Small intestine (tissue), 7 donors: Measurements from ENCODE around the gene PTPRN. TPM values are rescaled to one million over a fixed set of nuclear protein-coding genes. Genes with fewer than 3 reads are reported as not detected.
"Not testable (repeated sequence)": the region's sequence is repeated elsewhere in the genome, so short reads cannot be mapped to it uniquely, and the experiment has no call there.

ENCODE experiments used
- DNase-seq, 2 donors: peaks; one replicate each; pipeline versions ENCODE4 v3.0.0 to v3.0.0-alpha.2; 2013
- FAIRE-seq: peaks from 2 replicates; lab custom pipeline; 2012; peaks lifted over from hg19 to GRCh38; lab: Jason Lieb, UNC
- H3K27ac ChIP-seq, 3 donors: one replicate each; pipeline ENCODE4 v1.5.1; 2013; ENCODE audit warnings: low read length in 2 of 3, mild to moderate bottlenecking in 2 of 3, control low read depth in 1 of 3, inconsistent platforms in 1 of 3, low read depth in 1 of 3, moderate library complexity in 1 of 3
- H3K27me3 ChIP-seq, 3 donors: one replicate each; pipeline ENCODE4 v1.6.1; 2013; ENCODE audit warnings: low read length in 3 of 3, inconsistent platforms in 1 of 3; ENCODE audit not compliant: control insufficient read depth in 3 of 3, insufficient read depth in 3 of 3
- H3K36me3 ChIP-seq, 3 donors: one replicate each; pipeline ENCODE4 v1.6.1; 2013; ENCODE audit warnings: low read length in 3 of 3, inconsistent platforms in 1 of 3, low read depth in 1 of 3, mild to moderate bottlenecking in 1 of 3, moderate library complexity in 1 of 3; ENCODE audit not compliant: control insufficient read depth in 3 of 3, insufficient read depth in 2 of 3
- H3K4me1 ChIP-seq, 3 donors: one replicate each; pipeline ENCODE4 v1.6.1; 2013; ENCODE audit warnings: low read length in 2 of 3, inconsistent platforms in 1 of 3, low read depth in 1 of 3, mild to moderate bottlenecking in 1 of 3, moderate library complexity in 1 of 3; ENCODE audit not compliant: control insufficient read depth in 3 of 3, insufficient read depth in 2 of 3
- H3K4me3 ChIP-seq, 3 donors: one replicate each; pipeline ENCODE4 v1.5.1; 2013; ENCODE audit warnings: low read length in 3 of 3, control low read depth in 1 of 3, inconsistent platforms in 1 of 3, low read depth in 1 of 3, mild to moderate bottlenecking in 1 of 3, moderate library complexity in 1 of 3
- H3K9me3 ChIP-seq, 2 donors: one replicate each; pipeline ENCODE4 v1.6.1; 2013; ENCODE audit warnings: low read depth in 1 of 2, low read length in 1 of 2; ENCODE audit not compliant: control insufficient read depth in 2 of 2, insufficient read depth in 1 of 2
- WGBS, 3 donors: extraction: QIAGEN DNeasy Blood & Tissue Kit; methylation state at CpG; one replicate each; pipeline ENCODE4 v1.1.7; 2013; 5-methylcytosine and 5-hydroxymethylcytosine counted together
- polyA plus RNA-seq, 4 donors: library from polyadenylated mRNA; stranded (reverse) in 3 of 4; unstranded in 1 of 4; fragments of 200-250 nt in 3 of 4; fragments of 120-200 nt in 1 of 4; gene quantifications; one replicate each; pipeline versions ENCODE4 v1.2.1 to v1.2.3, GENCODE V29; 2013
- donor health status: healthy with polysubstance abuse.
- donor health status: control.
- donor health status: control.
- donor health status: Bipolar disorder and iron deficiency.
- donor health status: healthy.

PTPRN gene
- polyA plus RNA-seq, 4 donors = 1.6 to 9.4 (median 4.1) TPM; not detected in 1

- peaks cover 0 to 9% (median 0%) of the 10 kb centered on the region in 3 donors for H3K27me3 ChIP-seq
- H3K36me3 ChIP-seq = no peaks in the 10 kb centered on the region
- FAIRE-seq (no peak), DNase-seq (no peak)
- WGBS, 3 donors = 69 to 73% (median 71%) methylated on average over 4 of the region's 4 CpGs
- no peak overlapping the region for H3K4me3 ChIP-seq
- no peaks in the 10 kb centered on the region for H3K4me1 ChIP-seq
- no peak overlapping the region for H3K27ac ChIP-seq
- H3K9me3 ChIP-seq = no peaks in the 10 kb centered on the region
Measured at GRCh38 chr2:219323434-219323833, 14.2 kb upstream of the PTPRN start.

DNA sequence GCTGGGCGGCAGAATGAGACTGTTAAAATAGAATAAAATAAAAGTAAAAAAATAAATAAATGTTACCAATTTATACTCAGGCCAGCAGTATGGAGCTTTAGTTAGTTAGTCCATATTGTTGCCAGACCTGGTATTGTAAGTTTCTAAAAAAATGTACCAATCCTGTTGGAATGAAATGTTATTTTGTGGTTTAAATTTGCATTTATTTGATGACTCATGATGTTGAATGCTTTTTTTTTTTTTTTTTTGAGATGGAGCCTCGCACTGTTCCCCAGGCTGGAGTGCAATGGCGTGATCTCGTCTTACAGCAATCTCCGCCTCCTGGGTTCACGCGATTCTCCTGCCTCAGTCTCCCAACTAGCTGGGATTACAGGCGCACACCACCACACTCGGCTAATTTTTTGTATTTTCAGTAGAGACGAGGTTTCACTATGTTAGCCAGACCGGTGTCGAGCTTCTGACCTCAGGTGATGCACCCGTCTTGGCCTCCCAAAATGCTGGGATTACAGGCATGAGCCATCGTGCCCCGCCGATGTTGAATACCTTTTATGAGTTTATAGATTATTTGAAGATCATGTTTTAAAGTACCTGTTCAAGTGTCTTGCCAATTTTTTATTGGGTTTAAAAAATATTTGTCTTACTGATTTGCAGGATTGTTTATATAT lies 5.7 kb upstream of the PTPRN start:
- H3K9me3 ChIP-seq = no peaks in the 10 kb centered on the region
- no peak overlapping the region for H3K27ac ChIP-seq
- FAIRE-seq = no peak
- H3K36me3 ChIP-seq = no peaks in the 10 kb centered on the region
- no peak overlapping the region for H3K4me3 ChIP-seq
- DNase-seq = no peak
- H3K27me3 ChIP-seq = peaks cover 0 to 7% (median 5%) of the 10 kb centered on the region in 3 donors
- no peaks in the 10 kb centered on the region for H3K4me1 ChIP-seq
- WGBS, 3 donors = 90 to 92% (median 91%) methylated on average over 16 of the region's 16 CpGs

DNA sequence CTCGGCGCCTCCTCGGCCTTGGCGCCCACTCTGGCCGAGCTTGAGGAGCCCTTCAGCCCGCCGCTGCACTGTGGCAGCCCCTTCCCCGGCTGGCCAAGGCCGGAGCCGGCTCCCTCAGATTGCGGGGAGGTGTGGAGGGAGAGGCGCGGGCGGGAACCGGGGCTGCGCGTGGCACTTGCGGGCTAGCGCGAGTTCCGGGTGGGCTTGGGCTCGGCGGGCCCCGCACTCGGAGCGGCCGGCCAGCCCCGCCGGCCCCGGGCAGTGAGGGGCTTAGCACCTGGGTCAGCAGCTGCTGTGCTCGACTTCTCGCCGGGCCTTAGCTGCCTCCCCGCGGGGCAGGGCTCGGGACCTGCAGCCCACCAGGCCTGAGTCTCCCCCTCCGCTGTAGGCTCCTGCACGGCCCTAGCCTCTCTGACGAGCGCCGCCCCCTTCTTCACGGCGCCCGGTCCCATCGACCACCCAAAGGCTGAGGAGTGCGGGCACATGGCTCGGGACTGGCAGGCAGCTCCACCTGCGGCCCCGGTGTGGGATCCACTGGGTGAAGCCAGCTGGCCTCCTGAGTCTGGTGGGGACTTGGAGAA lies 3.6 kb upstream of the PTPRN start:
- not testable (repeated sequence) for H3K9me3 ChIP-seq, DNase-seq, FAIRE-seq, H3K4me3 ChIP-seq, H3K36me3 ChIP-seq, H3K27ac ChIP-seq, H3K4me1 ChIP-seq
- WGBS, 3 donors = 87 to 94% (median 94%) methylated on average over 44 to 49 of the region's 49 CpGs
- H3K27me3 ChIP-seq = peaks cover 0 to 26% (median 16%) of the 10 kb centered on the region in 3 donors

DNA sequence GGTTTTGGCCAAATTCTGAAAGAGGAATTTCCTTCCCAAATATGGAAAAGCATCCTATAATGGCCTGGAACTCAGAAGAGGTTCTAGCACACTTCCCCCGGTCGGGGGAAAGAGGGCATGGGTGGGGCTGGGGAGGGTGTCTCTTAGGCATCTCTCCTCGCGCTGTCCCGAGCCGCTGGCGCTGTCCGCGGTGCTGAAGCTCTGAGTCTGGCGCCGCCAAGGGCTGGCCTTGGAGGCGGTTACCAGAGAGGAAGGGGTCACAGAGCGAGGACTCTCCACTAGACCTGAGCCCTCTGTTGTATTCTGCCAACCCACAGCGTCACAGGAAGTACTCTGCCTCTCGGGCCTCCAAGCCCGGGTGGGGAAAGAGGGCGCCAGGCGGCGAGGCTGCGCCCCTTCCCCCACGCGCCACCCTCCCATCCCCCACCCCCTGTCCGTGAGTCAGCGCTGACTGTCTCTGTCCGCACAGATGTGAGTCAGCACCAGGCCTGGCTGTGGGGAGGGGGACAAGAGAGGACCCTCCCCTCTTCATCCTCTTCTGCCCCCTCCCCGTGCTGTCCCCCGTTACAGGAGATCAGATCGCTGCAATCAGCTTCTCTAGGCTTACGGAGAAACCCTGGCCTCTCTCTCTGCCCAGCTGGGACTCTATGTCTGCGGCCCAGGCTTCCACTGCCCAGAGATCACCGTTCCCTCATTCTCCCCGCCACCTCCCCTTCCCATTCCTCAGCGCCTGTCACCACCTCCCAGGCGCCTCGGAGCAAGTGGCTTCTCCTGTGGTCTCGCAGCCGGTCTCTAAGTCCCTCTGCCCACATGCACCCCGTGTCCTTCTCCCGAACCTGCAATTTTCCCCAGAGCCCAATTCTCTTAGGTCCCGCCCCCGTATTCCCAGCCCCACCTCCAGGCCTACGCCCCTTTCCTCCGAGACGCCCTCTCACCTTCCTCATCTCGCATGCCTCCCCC lies 779 bp downstream of the PTPRN start:
- peaks cover 0 to 45% (median 16%) of the 10 kb centered on the region in 3 donors for H3K27me3 ChIP-seq
- WGBS, 3 donors = 5 to 10% (median 9%) methylated on average over 22 to 45 of the region's 45 CpGs

DNA sequence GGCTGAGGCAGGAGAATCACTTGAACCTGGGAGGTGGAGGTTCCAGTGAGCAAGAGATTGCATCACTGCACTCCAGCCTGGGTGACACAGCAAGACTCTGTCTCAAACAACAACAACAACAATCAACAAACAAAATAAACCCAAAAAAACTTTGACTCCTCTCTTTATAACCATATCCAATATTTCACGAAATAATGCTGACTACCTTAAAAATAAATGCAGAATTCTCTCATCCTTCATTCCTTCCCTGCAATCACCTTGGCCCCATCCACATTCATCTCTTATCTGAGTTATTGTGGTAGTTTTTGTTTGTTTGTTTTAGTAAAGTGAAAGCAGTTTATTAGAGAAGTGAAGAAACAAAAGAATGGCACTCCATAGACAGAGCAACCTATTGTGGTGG lies 3.2 kb downstream of the PTPRN start:
- 72 to 84% (median 76%) methylated on average over 1 of the region's 1 CpG for WGBS, 3 donors
- no peaks in the 10 kb centered on the region for H3K4me1 ChIP-seq
- no peaks in the 10 kb centered on the region for H3K36me3 ChIP-seq
- H3K27ac ChIP-seq = no peak overlapping the region
- FAIRE-seq (no peak), DNase-seq (no peak)
- H3K9me3 ChIP-seq = no peaks in the 10 kb centered on the region
- H3K4me3 ChIP-seq = no peak overlapping the region
- peaks cover 0 to 67% (median 16%) of the 10 kb centered on the region in 3 donors for H3K27me3 ChIP-seq

More for the DNA sequence above, 779 bp downstream of the PTPRN start:
- no peak overlapping the region for H3K4me3 ChIP-seq
- FAIRE-seq (no peak), DNase-seq (peak; percentile 45 to 80)
- no peaks in the 10 kb centered on the region for H3K9me3 ChIP-seq
- H3K36me3 ChIP-seq = no peaks in the 10 kb centered on the region
- H3K4me1 ChIP-seq = no peaks in the 10 kb centered on the region
- peak overlapping the region in 1 of 3 donors; percentile 22 for H3K27ac ChIP-seq

DNA sequence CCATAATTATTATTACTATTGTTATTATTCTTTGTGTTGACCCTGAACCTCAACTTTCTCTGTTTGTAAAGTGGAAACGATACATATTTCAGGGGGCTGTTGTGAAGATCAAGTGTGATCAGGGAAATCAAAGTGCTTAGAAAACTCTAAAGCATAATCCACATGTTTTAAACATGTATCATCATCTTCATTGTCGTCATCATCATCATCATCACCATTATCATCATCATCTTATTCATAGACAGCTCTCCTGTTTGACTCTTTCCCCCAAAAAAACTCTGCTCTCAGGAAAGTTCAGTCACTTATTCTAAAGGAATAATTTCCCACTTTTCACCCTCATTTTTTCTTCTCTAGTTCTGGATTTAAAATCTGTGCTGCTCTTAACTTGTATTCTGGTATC lies 5.0 kb downstream of the PTPRN start:
- no peak overlapping the region for H3K27ac ChIP-seq
- no peaks in the 10 kb centered on the region for H3K9me3 ChIP-seq
- H3K4me1 ChIP-seq = no peaks in the 10 kb centered on the region
- no peaks in the 10 kb centered on the region for H3K36me3 ChIP-seq
- DNase-seq (no peak), FAIRE-seq (no peak)
- no peak overlapping the region for H3K4me3 ChIP-seq
- 56 to 60% (median 56%) methylated on average over 2 of the region's 2 CpGs for WGBS, 3 donors
- peaks cover 0 to 72% (median 12%) of the 10 kb centered on the region in 3 donors for H3K27me3 ChIP-seq

- no peak for DNase-seq
- peaks cover 0 to 59% (median 7%) of the 10 kb centered on the region in 3 donors for H3K27me3 ChIP-seq
- 55 to 66% (median 59%) methylated on average over 10 to 11 of the region's 11 CpGs for WGBS, 3 donors
- H3K4me3 ChIP-seq = no peak overlapping the region
- H3K4me1 ChIP-seq = no peaks in the 10 kb centered on the region
- no peak overlapping the region for H3K27ac ChIP-seq
- H3K36me3 ChIP-seq = no peaks in the 10 kb centered on the region
- no peak for FAIRE-seq
- no peaks in the 10 kb centered on the region for H3K9me3 ChIP-seq
Measured at GRCh38 chr2:219302412-219302968, 6.7 kb downstream of the PTPRN start.

DNA sequence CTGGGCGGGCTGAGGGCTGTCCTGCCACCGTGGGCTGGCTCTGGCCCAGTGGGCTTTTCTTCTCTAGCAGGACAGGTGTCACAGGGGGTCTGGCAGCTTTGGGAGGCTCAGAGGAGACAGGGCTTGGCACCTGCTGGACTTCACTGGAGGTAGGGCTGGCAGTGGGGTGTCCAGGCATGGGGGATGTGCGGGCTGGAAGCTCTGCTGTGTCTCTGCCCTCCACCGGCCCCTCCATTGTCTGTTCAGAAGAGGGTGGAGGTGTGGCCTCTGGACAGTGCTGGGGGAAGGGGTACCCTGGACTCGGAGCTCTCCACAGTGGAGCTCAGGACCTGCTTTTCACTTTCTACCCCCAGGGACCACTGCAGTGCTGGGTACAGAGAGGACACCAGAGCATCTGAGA lies 9.2 kb downstream of the PTPRN start:
- Histone ChIP-seq H3K27me3 (peaks cover 0 to 52% (median 7%) of the 10 kb centered on the region in 3 donors), H3K4me3 (no peak overlapping the region), H3K4me1 (peaks cover 0 to 2% (median 0%) of the 10 kb centered on the region in 3 donors), H3K36me3 (no peaks in the 10 kb centered on the region), H3K27ac (no peak overlapping the region), H3K9me3 (no peaks in the 10 kb centered on the region)
- WGBS, 3 donors = 59 to 62% (median 62%) methylated on average over 5 of the region's 5 CpGs
- no peak for FAIRE-seq
- no peak for DNase-seq
